GM12891 (cell line): ENCODE results near the gene STARD10.

ENCODE experiments used
- POLR2A ChIP-seq: IDR thresholded peaks from 2 replicates; pipeline ENCODE4 v1.6.1; 2011; ENCODE audit warnings: low read depth, low read length, control low read depth
- POLR2AphosphoS5 ChIP-seq: IDR thresholded peaks from 2 replicates; pipeline ENCODE4 v1.6.1; 2011; ENCODE audit warnings: low read depth, low read length, control low read depth
- POU2F2 ChIP-seq: IDR thresholded peaks from 2 replicates; pipeline ENCODE4 v1.6.1; 2011; ENCODE audit warnings: low read depth, mild to moderate bottlenecking, control low read depth, low read length, moderate library complexity
- SPI1 ChIP-seq: IDR thresholded peaks from 2 replicates; pipeline ENCODE4 v1.6.1; 2011; ENCODE audit warnings: low read depth, low read length, control low read depth
- TAF1 ChIP-seq: IDR thresholded peaks from 2 replicates; pipeline ENCODE4 v1.6.1; 2011; ENCODE audit warnings: low read depth, low read length, control low read depth

DNA sequence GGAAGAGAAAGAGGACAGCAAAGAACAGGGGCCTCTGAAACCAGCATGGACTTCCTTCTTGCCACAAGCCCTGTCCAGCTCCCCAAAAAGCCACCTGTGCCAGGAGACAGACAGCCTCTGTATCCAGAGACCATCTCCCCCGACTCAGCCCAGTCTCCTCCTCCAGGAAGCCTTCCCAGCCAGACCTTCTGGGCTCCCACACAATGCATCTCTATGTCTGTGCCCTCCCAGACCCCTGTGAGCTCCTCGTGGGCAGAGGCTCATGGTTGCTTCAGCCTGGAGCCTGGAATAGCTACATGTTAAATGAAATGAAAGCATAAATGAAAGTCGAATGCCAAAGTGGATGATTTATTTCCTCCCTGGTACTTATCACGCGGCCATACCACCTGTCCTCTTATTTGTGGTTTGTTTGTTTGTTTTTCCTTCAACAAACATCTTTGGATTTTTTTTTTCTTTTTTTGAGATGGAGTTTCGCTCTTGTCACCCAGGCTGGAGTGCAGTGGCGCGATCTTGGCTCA, 34.3 kb downstream of the STARD10 start:
- no peak for TF ChIP-seq POLR2AphosphoS5
- no peak for TF ChIP-seq TAF1
- TF ChIP-seq POLR2A, result no peak
- TF ChIP-seq SPI1, result no peak
- TF ChIP-seq POU2F2, result no peak
